ENCODE measurements around the gene NDUFS5.
"Not testable (repeated sequence)": the region's sequence is repeated elsewhere in the genome, so short reads cannot be mapped to it uniquely, and the experiment has no call there.

Gene NDUFS5

DNA sequence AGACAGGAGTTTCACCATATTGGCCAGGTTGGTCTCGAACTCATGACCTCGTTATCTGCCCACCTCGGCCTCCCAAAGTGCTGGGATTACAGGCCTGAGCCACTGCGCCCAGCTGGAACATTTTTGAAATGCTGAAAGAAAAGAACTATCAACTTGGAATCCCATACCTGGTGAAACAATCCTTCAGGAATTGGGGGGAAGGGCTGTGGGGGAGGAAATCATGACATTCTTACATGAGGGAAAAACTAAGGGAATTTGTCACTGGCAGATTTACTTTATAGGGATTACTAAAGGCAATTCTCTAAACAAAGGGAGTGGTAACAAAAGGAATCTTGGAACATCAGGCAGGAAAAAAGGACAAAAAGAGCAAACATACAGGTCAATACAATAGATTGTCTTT is 25.8 kb downstream of the NDUFS5 start:
- Histone ChIP-seq H2BK5ac (ENCODE audit: low read depth, low read length, poor library complexity, severe bottlenecking) (no peak overlapping the region), H3K36me3 (ENCODE audit: control insufficient read depth in 1 of 2, insufficient read depth in 2 of 2, low read depth in 1 of 2, low read length in 2 of 2) (peaks cover 3 to 17% of the 10 kb centered on the region in 2 experiments), H2BK12ac (ENCODE audit: low read length in 2 of 2) (no peak overlapping the region), H4K91ac (ENCODE audit: low read length) (no peak overlapping the region), H2AK5ac (ENCODE audit: low read length, severe bottlenecking) (no peak overlapping the region), H3K18ac (ENCODE audit: low read depth in 1 of 2, low read length in 2 of 2) (no peak overlapping the region), H3K4me1 (ENCODE audit: control insufficient read depth, insufficient read depth, low read depth, low read length) (peaks cover 7% of the 10 kb centered on the region), H2AFZ (ENCODE audit: low read depth, low read length) (no peak overlapping the region), H3K27me3 (ENCODE audit: control insufficient read depth in 1 of 2, insufficient read depth in 1 of 2, low read length in 2 of 2) (no peaks in the 10 kb centered on the region), H3K14ac (ENCODE audit: low read length in 2 of 2) (no peak overlapping the region), H3K4me3 (ENCODE audit: insufficient read depth in 1 of 2, low read depth in 1 of 2, low read length in 2 of 2) (no peak overlapping the region), H3K4ac (ENCODE audit: low read depth in 1 of 2, low read length in 2 of 2) (no peak overlapping the region), H3K4me2 (ENCODE audit: low read length, poor library complexity, severe bottlenecking) (no peak overlapping the region), H2BK120ac (ENCODE audit: low read depth, low read length) (no peak overlapping the region), H2BK15ac (ENCODE audit: low read depth, poor library complexity, severe bottlenecking) (no peak overlapping the region), H4K8ac (ENCODE audit: low read length) (no peak overlapping the region), H3K23ac (ENCODE audit: low read length in 2 of 2) (no peak overlapping the region), H3K9ac (ENCODE audit: low read length) (no peak overlapping the region), H3K79me1 (replicated peaks; ENCODE audit: low read length, poor library complexity, severe bottlenecking) (no peaks in the 10 kb centered on the region), H3K9me3 (ENCODE audit: control insufficient read depth, low read length) (no peaks in the 10 kb centered on the region), H3K27ac (ENCODE audit: low read length, poor library complexity, severe bottlenecking) (no peak overlapping the region)
- DNase-seq = no peak
- WGBS = 96% methylated on average over 4 of the region's 4 CpGs

DNA sequence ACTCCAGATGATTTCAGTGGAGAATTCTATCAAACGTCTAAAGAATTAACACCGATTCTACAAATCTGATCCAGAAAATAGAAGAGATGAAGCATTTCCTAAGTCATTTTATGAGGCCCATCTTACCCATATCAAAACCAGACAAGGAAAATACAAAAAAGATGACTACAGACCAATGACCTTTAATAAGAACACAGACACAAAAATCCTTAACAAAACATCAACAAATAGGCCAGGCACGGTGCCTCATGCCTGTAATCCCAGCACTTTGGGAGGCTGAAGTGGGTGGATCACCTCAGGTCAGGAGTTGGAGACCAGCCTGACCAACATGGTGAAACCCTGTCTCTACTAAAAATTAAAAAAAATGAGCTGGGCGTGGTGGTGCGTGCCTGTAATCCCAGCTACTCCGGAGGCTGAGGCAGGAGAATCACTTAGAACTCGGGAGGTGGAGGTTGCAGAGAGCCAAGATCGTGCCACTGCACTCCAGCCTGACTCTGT is 29.1 kb downstream of the NDUFS5 start:
- not testable (repeated sequence) for H3K23ac ChIP-seq (ENCODE audit: low read length in 2 of 2); DNase-seq; H2AK5ac ChIP-seq (ENCODE audit: low read length, severe bottlenecking); H2BK12ac ChIP-seq (ENCODE audit: low read length in 2 of 2); H2BK15ac ChIP-seq (ENCODE audit: low read depth, poor library complexity, severe bottlenecking); H2AFZ ChIP-seq (ENCODE audit: low read depth, low read length); H2BK5ac ChIP-seq (ENCODE audit: low read depth, low read length, poor library complexity, severe bottlenecking); H4K8ac ChIP-seq (ENCODE audit: low read length); H3K4me1 ChIP-seq (ENCODE audit: control insufficient read depth, insufficient read depth, low read depth, low read length); H2BK120ac ChIP-seq (ENCODE audit: low read depth, low read length); H3K4me2 ChIP-seq (ENCODE audit: low read length, poor library complexity, severe bottlenecking); H3K79me1 ChIP-seq (replicated peaks; ENCODE audit: low read length, poor library complexity, severe bottlenecking); H3K18ac ChIP-seq (ENCODE audit: low read depth in 1 of 2, low read length in 2 of 2); H3K9ac ChIP-seq (ENCODE audit: low read length); H3K14ac ChIP-seq (ENCODE audit: low read length in 2 of 2); H3K27me3 ChIP-seq (ENCODE audit: control insufficient read depth in 1 of 2, insufficient read depth in 1 of 2, low read length in 2 of 2); H3K4ac ChIP-seq (ENCODE audit: low read depth in 1 of 2, low read length in 2 of 2); H3K27ac ChIP-seq (ENCODE audit: low read length, poor library complexity, severe bottlenecking); H4K91ac ChIP-seq (ENCODE audit: low read length); H3K4me3 ChIP-seq (ENCODE audit: insufficient read depth in 1 of 2, low read depth in 1 of 2, low read length in 2 of 2); H3K9me3 ChIP-seq (ENCODE audit: control insufficient read depth, low read length)
- WGBS = 97% methylated on average over 6 of the region's 8 CpGs
- peaks cover 1 to 12% of the 10 kb centered on the region in 2 experiments for H3K36me3 ChIP-seq (ENCODE audit: control insufficient read depth in 1 of 2, insufficient read depth in 2 of 2, low read depth in 1 of 2, low read length in 2 of 2)

DNA sequence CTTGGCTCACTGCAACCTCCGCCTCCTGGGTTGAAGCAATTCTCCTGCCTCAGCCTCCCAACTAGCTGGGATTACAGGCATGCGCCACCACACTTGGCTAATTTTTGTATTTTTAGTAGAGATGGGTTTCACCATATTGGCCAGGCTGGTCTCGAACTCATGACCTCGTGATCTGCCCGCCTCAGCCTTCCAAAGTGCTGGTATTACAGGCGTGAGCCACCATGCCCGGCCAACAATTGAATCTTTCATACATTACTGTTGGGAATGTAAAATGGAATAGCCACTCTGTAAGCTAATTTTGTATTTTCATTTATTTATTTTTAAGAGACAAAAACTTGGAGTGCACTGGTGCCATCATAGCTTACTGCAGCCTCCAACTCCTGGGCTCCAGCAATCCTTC is 35.4 kb downstream of the NDUFS5 start:
- not testable (repeated sequence) for H4K8ac ChIP-seq (ENCODE audit: low read length); H2AFZ ChIP-seq (ENCODE audit: low read depth, low read length); H3K9me3 ChIP-seq (ENCODE audit: control insufficient read depth, low read length); H2BK120ac ChIP-seq (ENCODE audit: low read depth, low read length); H3K27ac ChIP-seq (ENCODE audit: low read length, poor library complexity, severe bottlenecking); H3K4me2 ChIP-seq (ENCODE audit: low read length, poor library complexity, severe bottlenecking); H3K79me1 ChIP-seq (replicated peaks; ENCODE audit: low read length, poor library complexity, severe bottlenecking); DNase-seq; H2AK5ac ChIP-seq (ENCODE audit: low read length, severe bottlenecking); H3K4me3 ChIP-seq (ENCODE audit: insufficient read depth in 1 of 2, low read depth in 1 of 2, low read length in 2 of 2); H3K9ac ChIP-seq (ENCODE audit: low read length); H3K4ac ChIP-seq (ENCODE audit: low read depth in 1 of 2, low read length in 2 of 2); H3K23ac ChIP-seq (ENCODE audit: low read length in 2 of 2); H2BK5ac ChIP-seq (ENCODE audit: low read depth, low read length, poor library complexity, severe bottlenecking); H3K36me3 ChIP-seq (ENCODE audit: control insufficient read depth in 1 of 2, insufficient read depth in 2 of 2, low read depth in 1 of 2, low read length in 2 of 2); H3K18ac ChIP-seq (ENCODE audit: low read depth in 1 of 2, low read length in 2 of 2); H2BK15ac ChIP-seq (ENCODE audit: low read depth, poor library complexity, severe bottlenecking); H3K4me1 ChIP-seq (ENCODE audit: control insufficient read depth, insufficient read depth, low read depth, low read length); H2BK12ac ChIP-seq (ENCODE audit: low read length in 2 of 2); H3K27me3 ChIP-seq (ENCODE audit: control insufficient read depth in 1 of 2, insufficient read depth in 1 of 2, low read length in 2 of 2); H4K91ac ChIP-seq (ENCODE audit: low read length); H3K14ac ChIP-seq (ENCODE audit: low read length in 2 of 2)
- 96% methylated on average over 6 of the region's 7 CpGs for WGBS

DNA sequence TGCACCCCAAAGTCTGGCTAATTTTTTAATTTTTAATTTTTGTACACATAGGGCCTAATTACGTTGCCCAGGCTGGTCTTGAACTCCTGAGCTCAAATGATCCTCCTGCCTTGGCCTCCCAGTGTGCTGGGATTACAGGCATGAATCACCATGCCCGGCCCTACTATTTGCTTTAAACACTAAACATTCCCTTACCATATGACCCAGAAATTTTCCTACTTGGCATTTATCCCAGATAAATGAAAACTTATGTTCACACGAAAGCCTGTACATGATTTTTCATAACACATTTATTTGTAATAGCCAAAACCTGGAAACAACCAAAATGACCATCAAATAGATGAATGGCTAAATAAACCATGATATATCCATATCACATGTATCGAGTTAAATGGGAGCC is 35.8 kb downstream of the NDUFS5 start:
- H2AK5ac ChIP-seq (ENCODE audit: low read length, severe bottlenecking) = no peak overlapping the region

More for the DNA sequence above, 35.8 kb downstream of the NDUFS5 start:
- WGBS = 88% methylated on average over 4 of the region's 4 CpGs
- Histone ChIP-seq H2BK5ac (ENCODE audit: low read depth, low read length, poor library complexity, severe bottlenecking) (no peak overlapping the region), H3K18ac (ENCODE audit: low read depth in 1 of 2, low read length in 2 of 2) (no peak overlapping the region), H2AFZ (ENCODE audit: low read depth, low read length) (no peak overlapping the region), H3K27me3 (ENCODE audit: control insufficient read depth in 1 of 2, insufficient read depth in 1 of 2, low read length in 2 of 2) (no peaks in the 10 kb centered on the region), H4K8ac (ENCODE audit: low read length) (no peak overlapping the region), H2BK12ac (ENCODE audit: low read length in 2 of 2) (no peak overlapping the region), H4K91ac (ENCODE audit: low read length) (no peak overlapping the region), H2BK120ac (ENCODE audit: low read depth, low read length) (no peak overlapping the region), H3K14ac (ENCODE audit: low read length in 2 of 2) (no peak overlapping the region), H3K23ac (ENCODE audit: low read length in 2 of 2) (no peak overlapping the region), H2BK15ac (ENCODE audit: low read depth, poor library complexity, severe bottlenecking) (no peak overlapping the region), H3K79me1 (replicated peaks; ENCODE audit: low read length, poor library complexity, severe bottlenecking) (no peaks in the 10 kb centered on the region), H3K4ac (ENCODE audit: low read depth in 1 of 2, low read length in 2 of 2) (no peak overlapping the region), H3K4me3 (ENCODE audit: insufficient read depth in 1 of 2, low read depth in 1 of 2, low read length in 2 of 2) (no peak overlapping the region), H3K27ac (ENCODE audit: low read length, poor library complexity, severe bottlenecking) (no peak overlapping the region), H3K4me1 (ENCODE audit: control insufficient read depth, insufficient read depth, low read depth, low read length) (no peaks in the 10 kb centered on the region), H3K9ac (ENCODE audit: low read length) (no peak overlapping the region), H3K9me3 (ENCODE audit: control insufficient read depth, low read length) (no peaks in the 10 kb centered on the region), H3K4me2 (ENCODE audit: low read length, poor library complexity, severe bottlenecking) (no peak overlapping the region), H3K36me3 (ENCODE audit: control insufficient read depth in 1 of 2, insufficient read depth in 2 of 2, low read depth in 1 of 2, low read length in 2 of 2) (no peaks in the 10 kb centered on the region)
- DNase-seq = no peak

Data from mesenchymal stem cell (in vitro differentiated cells and primary cell).